NCI-H2029 treated with DMSO at 0.1 percent for 48 hours (cell line): ENCODE results near the gene CRTC1.

Experiments used
- DNase-seq: peaks from one replicate; lab custom pipeline; 2025; lab: John Stamatoyannopoulos, UW

Gene CRTC1

GRCh38 chr19:18784786-18785120 is 101.3 kb downstream of the CRTC1 start:
- DNase-seq: no peak

DNA sequence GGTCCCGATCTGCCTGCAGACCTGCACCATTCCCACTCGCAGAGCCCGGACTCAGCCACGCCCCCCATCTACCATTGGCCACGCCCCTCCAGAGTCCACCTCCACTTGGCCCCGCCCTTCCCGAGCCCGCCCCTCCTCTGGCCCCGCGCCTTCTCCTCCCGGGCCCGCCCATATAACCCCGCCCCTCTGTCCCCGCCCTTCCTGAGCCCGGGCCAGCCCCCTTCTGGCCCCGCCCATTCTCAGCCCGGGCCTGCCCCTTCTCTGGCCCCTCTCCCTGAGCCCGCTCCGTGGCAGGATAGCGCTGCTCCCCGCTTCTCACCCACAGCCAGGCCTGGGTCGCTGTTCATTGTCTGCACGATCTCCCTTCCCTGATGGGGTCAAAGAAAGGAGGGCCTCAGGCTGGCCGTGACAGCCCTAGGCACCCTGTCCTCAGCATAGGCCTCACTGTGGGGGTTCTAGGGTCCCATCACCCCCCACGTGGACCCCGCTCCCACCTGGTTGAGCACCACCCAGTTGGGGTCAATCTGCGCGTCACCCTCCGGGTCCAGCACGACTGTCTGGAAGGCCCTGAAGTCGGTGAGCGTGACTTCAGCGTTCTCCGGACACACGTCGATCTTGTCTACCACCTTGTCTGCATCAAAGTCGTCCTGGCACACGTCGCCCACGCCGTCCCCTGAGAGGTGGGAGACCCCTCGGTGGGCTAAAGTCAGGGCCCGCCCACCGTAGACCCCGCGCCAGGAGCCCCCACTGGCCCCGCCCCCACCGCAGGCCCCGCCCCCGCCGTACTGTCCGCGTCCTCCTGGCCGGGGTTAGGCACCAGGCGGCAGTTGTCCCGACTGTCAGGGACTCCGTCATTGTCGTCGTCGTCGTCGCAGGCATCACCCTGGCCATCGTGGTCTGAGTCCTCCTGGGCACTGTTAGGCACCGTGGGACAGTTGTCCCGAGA is 102.0 kb downstream of the CRTC1 start:
- DNase-seq: peak; percentile 40

- DNase-seq: no peak
Measured at GRCh38 chr19:18788529-18789421, 105.3 kb downstream of the CRTC1 start.

DNA sequence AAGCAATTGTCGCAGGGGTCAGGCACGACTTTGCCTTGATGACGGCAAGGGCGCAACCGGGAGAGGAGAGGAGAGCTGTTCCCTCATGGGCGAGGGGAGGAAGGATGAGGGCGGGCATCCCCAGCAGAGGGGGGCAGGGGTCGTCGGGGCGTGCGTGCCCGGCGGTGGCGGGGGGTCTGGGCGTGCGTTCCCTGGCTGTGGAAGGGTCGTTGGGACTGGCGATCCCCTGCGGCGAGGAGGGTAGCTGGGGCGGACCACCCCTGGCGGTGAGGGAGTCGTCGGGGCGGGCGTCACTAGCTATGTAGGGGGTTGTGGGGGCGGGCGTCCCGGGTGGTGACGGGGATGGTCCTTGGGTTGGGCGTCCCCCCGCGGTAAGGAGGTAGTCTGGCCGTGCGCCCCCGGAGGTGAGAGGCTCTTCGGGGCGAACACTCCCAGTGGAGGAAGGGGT is 106.0 kb downstream of the CRTC1 start:
- DNase-seq: no peak

DNA sequence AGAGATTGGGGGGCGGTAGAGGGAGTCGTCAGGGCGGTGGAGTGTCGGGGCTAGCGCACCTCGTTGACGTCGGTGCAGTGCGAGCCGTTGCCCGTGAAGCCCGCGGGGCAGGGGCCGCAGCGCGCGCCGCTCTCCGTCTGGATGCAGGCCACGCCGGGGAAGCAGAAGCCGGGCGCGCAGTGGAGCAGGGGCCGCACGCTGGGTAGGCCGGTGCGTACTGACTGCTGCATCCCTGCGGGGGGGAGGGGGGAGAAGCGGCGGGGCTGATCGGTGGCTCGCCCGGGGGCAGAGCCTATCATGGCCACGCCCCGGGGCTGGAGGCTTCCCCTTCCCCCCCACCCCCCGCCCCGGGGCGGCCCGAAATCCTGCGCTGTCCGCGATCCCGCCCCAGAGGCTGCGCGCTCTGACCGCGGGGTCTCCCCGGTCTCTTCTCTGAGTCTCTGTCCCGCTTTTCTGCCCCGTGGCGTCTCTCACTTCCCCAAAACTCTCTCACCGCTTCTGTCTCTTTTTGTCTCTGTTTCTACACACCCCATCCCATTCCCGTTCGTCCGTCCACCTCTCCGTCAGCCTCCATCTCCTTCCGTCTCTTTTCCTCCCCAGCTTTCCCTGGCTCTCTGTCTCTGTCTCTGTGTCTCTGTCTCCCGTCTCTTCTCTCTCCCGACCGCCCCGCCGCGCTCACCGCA is 106.5 kb downstream of the CRTC1 start:
- no peak for DNase-seq

DNA sequence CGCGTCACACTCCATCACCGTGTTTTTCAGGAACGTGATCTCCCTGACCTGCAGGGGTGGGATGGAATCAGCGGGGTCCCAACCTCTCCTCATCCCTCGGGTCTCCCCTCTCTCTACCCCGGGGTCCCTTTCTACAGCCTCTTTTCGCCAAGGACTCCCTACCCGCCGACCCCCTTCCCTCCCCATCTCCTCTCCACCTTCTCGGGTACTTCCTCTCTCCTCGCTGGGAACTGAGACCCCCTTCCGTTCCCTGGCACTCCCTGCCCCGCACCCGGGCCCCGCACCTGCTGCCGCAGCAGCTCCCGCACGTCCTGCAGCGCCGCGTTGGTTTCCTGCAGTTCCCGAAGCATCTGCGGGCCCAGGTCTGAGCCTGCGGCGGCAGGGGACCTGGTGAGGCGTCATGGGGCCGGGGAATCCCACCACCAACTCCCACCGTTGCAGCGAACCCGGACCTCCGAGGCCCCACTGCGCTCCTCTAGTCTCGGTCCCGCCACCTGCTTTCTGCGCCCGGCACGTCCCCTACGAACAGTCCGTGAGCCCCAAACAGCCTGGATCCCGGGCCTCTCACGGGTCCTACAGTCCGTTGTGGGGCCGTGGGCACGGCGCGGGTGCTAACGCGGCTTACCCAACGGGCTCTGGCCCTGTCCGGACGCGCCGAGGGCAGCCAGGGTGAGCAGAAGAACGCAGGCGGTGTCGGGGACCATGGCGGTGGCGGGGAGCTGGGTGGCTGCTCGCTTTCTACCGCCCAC is 107.3 kb downstream of the CRTC1 start, which contains the start of gene COMP:
COMP (minus strand) TSS at position 740 of the 749 bp plus-strand sequence; CDS start at position 704, 36 bp downstream.
- no peak for DNase-seq

DNA sequence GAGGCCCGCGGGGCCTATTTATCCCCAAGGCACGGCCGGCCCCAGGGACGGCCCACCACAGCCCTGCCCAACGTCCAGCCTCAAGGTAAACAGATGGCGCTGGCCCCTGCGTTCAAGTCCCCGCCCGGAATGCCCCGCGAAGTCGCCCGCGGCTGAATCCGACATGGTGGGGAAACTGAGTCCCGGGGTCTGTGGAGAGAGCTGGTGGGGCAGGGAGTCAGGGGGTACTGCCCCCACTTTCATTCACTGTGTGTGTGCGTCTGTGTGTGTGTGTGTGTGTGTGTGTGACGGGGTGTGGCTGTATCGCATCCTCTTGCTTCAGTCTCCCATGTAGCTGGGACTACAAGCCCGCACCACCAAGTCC is 107.8 kb downstream of the CRTC1 start:
- DNase-seq: no peak

GRCh38 chr19:18792661-18793060 is 109.2 kb downstream of the CRTC1 start:
- no peak for DNase-seq

DNA sequence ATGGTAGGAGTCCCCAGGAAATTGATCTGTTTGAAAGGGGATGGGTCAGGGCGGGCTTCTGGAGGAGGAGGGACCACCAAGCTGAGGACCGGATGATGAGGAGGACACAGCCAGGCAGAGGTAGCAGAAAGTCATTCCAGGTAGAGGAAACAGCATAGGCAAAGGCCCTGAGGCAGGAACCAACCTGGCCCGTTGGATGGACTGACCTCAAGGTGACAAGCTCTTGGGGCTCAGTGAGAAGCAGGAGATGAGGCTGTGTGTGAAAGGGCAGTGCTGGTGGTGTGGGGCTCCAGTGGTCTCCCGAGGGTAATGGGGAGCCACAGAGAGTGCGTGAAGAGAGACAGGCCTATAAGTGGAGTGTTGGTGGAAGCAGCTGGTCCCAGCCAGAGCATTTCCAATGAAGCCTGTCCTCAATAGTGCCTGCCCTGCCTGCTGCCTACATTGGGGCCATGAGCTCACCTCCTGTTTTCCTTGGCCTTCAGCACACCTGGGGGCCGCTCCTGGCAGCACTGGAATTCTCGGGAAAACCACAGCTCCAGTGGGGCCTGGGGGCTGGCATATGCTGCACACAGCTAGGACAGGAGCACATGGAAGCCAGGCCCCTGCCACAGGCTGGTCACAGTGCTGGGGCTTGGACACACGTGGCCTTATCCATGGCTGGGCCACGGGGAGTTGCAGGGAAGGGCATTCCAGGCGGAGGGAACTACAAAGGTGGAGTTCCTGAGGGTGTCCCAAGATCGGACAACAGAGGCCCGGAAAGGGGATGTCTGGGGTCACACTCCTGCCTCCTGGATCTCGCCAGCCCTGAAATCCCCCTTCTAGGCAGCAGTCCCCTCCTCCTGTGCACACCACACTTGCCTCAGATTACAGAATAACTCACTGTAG is 109.9 kb downstream of the CRTC1 start:
- DNase-seq: no peak

GRCh38 chr19:18794029-18794313 is 110.5 kb downstream of the CRTC1 start:
- no peak for DNase-seq

DNA sequence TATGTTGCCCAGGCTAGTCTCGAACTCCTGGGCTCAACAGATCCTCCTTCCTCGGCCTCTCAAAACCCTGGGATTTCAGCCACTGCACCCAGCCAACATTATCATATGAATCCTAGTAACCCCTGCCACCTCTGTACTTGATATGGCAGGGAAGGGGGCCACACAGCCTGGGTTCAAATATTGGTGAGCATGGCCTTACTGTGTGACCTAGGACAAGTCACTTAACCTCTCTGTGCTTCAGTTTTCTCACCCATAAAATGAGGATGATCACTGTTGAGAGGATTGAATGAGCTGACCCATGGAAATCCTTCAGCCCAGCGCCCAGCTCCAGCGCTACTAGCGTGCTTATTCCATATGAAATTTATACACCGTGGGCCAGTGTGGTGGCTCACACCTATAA is 111.2 kb downstream of the CRTC1 start:
- no peak for DNase-seq

DNA sequence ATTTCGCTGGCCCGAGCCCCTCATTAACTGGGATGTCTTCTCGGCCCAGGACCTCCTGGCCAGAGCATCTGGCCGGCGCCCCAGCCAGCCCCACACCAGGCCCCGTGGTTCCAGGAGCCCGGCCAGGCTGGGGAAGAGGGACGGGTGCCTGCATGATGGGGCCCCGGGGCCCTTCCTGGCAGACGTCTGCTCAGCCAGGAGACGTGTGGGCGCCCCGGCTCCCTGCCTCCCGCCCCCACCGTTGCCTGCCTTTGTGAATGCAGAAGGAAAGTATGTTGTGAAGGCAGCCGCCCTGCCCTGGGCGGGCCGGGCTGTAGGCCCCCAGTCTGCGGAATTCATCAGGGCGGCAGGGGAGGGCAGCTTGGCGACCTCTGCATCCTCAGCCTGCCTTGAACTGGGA is 112.1 kb downstream of the CRTC1 start:
- DNase-seq: no peak

- no peak for DNase-seq
Measured at GRCh38 chr19:18796239-18796638, 112.8 kb downstream of the CRTC1 start.

DNA sequence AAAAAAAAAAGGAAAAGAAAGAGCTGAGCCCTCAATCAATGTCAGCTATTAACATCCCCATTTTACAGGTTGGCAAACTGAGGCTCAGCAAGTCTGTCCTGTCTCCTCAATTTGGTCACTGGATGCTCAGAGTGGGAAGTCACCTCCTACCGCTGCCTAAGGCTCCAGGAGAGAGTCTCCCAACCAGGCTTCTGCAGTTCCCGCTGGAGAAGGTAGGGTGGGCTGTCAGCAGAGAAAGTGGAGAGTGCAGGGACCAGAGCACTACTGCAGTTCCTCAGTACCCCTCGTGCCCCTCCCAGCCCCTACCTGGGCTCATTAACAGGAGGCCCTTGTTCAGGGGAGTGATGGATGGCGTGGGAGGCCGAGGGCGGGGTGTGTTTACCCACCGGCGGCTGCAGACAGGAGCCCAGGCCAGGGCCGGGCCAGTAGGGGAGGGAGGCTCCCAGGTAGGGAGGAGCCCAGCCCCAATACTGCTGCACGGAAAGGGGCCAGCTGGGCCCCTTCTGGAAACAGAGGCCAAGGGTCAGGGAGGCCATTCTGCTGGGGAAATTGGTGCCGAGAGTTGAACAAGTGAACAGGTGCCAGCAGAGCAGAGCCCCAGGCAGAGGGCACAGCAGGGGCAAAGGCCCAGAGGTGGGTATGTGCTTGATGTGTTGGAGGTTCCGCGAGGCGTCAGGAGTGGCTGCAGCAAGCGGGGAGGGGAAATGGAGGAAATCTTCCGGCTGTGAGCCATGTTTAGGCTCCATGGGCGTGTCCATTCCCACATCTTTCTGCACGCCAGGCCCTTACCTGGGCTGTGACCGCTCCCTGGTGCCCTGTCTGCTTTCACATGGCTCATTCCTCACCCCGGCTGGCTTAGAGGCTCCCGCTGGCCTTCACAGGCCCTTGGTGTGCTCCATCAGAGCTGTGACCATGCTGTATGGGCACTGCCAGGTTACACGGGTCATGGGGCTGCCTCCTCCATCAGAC is 115.2 kb downstream of the CRTC1 start:
- no peak for DNase-seq

DNA sequence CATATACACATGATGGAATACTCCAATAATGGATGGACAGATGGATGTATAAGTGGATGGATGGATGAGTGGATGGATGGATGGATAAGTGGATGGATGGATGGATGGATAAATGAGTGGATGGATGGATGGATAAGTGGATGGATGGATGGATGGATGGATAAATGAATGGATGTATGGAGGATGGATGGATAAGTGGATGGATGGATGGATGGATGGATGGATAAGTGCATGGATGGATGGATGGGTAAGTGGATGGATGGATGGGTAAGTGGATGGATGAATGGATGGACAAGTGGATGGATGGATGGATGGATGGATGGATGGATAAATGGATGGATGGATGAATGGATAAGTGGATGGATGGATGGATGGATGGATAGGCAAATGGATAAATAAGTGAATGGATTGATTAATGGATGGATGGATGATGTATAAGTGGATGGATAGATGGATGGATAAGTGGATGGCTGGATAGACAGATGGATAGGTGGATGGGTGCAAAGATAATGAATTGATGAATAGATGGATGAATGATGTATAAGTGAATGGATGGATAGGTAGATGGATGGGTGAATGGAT is 116.0 kb downstream of the CRTC1 start:
- DNase-seq: no peak

DNA sequence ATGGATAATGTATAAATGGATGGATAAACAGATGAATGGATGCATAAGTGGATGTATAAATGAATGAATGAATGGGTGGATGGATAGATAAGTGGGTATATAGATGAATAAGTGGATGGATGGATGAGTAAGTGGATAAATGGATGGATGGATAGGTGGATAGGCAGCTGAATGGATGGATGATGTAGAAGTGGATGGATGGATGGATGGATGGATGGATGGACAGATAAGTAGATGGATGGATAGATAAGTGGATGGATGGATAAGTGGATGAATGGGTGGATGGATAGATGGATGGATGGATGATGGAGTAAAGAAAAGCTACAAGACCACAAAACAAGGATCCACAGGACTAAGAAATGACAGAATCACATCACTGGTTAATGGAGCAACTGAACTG is 116.6 kb downstream of the CRTC1 start:
- no peak for DNase-seq

DNA sequence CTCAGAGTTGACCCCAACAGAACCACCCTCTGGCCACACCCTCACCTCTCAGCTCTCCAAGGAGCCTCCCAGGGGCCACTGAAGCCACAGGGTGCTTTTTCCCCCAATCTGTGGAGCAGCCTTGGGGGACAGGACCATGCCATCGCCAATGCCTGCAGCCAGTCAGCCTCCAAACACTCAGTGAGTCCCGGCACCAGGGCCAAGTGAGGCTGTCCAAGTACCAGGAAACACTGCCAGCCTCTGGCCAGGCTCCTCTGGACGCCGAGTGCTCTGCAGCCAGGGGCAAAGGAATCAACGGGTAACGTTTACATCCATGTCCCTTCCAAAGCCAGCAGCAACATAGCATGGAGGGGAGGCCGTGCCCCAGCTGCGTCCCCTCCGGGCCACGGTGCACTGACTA is 117.2 kb downstream of the CRTC1 start:
- DNase-seq: no peak

DNA sequence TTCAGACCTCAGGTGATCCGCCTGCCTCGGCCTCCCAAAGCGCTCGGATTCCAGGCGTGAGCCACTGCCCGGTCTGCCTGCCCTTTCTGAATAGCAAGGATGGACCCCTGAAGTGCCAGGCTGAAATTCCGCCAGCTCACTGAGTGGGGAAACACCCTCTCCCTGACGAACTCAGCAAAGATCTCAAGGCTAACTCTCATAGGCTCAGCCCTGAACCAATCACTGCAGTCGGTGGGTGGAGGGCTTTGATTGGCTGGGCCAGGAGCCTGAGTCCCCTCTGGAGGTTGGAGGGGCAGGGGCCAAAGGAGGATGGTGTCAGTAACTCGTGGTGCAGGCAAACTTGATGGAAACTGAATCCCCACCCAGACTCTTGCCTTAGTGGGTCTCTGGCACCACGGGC is 118.9 kb downstream of the CRTC1 start:
- no peak for DNase-seq

GRCh38 chr19:18803550-18804138 is 120.2 kb downstream of the CRTC1 start:
- no peak for DNase-seq
